ENCODE data around the gene UTP15.

- TF ChIP-seq EP300 (IDR thresholded peaks at IDR 0.05; ENCODE audit: low read depth) (no peak), CTCF (IDR thresholded peaks at IDR 0.05) (no peak), POLR2A (IDR thresholded peaks at IDR 0.05) (no peak)
Measured at GRCh38 chr5:73623060-73623459, 57.5 kb downstream of the UTP15 start.
